HepG2 (cell line): ENCODE data around the gene IL27RA. TPM values are rescaled to one million over a fixed set of nuclear protein-coding genes. Genes with fewer than 3 reads are reported as not detected.

Source experiments
- ATF6 ChIP-seq: sonication (generic); formaldehyde crosslinking; conservative IDR thresholded peaks from 2 replicates; pipeline ENCODE4 v1.4.0; 2020; ENCODE audit warnings: missing genetic modification reagents
- ESRRA ChIP-seq: sonication (generic); formaldehyde crosslinking; IDR thresholded peaks from 2 replicates; pipeline ENCODE4 v1.5.1; 2020; ENCODE audit warnings: mild to moderate bottlenecking, low read depth, missing genetic modification reagents
- FLYWCH1 ChIP-seq: sonication (generic); formaldehyde crosslinking; IDR thresholded peaks from 2 replicates; pipeline ENCODE4 v1.8.1; 2023; ENCODE audit warnings: mild to moderate bottlenecking, missing genetic modification reagents
- GMEB1 ChIP-seq: sonication (generic); formaldehyde crosslinking; IDR thresholded peaks from 2 replicates; pipeline ENCODE4 v1.5.1; 2020; ENCODE audit warnings: missing genetic modification reagents, mild to moderate bottlenecking, borderline replicate concordance
- NFE2L2 ChIP-seq: fragments of 150-350 bp; IDR thresholded peaks from 2 replicates; pipeline ENCODE4 v1.6.1; 2014; ENCODE audit warnings: low read length
- NRL ChIP-seq: sonication (generic); formaldehyde crosslinking; IDR thresholded peaks from 2 replicates; pipeline ENCODE4 v1.5.0; 2020; ENCODE audit warnings: missing genetic modification reagents, mild to moderate bottlenecking, moderate library complexity, borderline replicate concordance
- PHF5A ChIP-seq: IDR thresholded peaks from one replicate; pipeline ENCODE4 v1.6.1; 2018; ENCODE audit warnings: low read depth, missing genetic modification reagents; ENCODE audit not compliant: unreplicated experiment
- PRPF4 ChIP-seq: fragments of 200-400 bp; formaldehyde crosslinking; IDR thresholded peaks from 2 replicates; pipeline ENCODE4 v1.6.1; 2016; ENCODE audit warnings: low read length, low read depth; ENCODE audit not compliant: poor library complexity, severe bottlenecking
- RFX1 ChIP-seq: fragments of 450-650 bp; IDR thresholded peaks from 2 replicates; pipeline ENCODE4 v1.6.1; 2017
- TFDP2 ChIP-seq: sonication (generic); formaldehyde crosslinking; IDR thresholded peaks from 2 replicates; pipeline ENCODE4 v1.4.0; 2020; ENCODE audit warnings: missing genetic modification reagents
- TOE1 ChIP-seq: sonication (generic); formaldehyde crosslinking; IDR thresholded peaks from 2 replicates; pipeline ENCODE4 v1.4.0; 2020; ENCODE audit warnings: mild to moderate bottlenecking, missing genetic modification reagents
- ZNF225 ChIP-seq: sonication (generic); formaldehyde crosslinking; IDR thresholded peaks from 2 replicates; pipeline ENCODE4 v1.4.0; 2020; ENCODE audit warnings: mild to moderate bottlenecking, missing genetic modification reagents
- ZNF777 ChIP-seq: sonication (generic); formaldehyde crosslinking; IDR thresholded peaks from 2 replicates; pipeline ENCODE4 v1.4.0; 2020; ENCODE audit warnings: missing genetic modification reagents
- ZSCAN20 ChIP-seq: sonication (generic); formaldehyde crosslinking; IDR thresholded peaks from 2 replicates; pipeline ENCODE4 v1.4.0; 2020; ENCODE audit warnings: missing genetic modification reagents, mild to moderate bottlenecking, borderline replicate concordance
- ZSCAN5A ChIP-seq: sonication (generic); formaldehyde crosslinking; IDR thresholded peaks from 2 replicates; pipeline ENCODE4 v1.8.0; 2022; ENCODE audit warnings: mild to moderate bottlenecking, missing genetic modification reagents, borderline replicate concordance
- polyA plus RNA-seq, 8 experiments: library from polyadenylated mRNA; depleted of rRNA in 3 of 8; stranded (reverse) in 7 of 8; unstranded in 1 of 8; fragments of >200 nt; fragmentation: Illumina TruSeq in 4 of 8; extraction: Trizol in 4 of 8; gene quantifications; 2 replicates each; pipeline versions ENCODE4 v1.2.1 to v1.2.3, GENCODE V29; 2011 to 2016; ENCODE audit warnings: low read depth in 4 of 8, missing spikeins in 1 of 8, mixed read lengths in 1 of 8; ENCODE audit not compliant: insufficient read depth in 1 of 8
- total RNA-seq, 5 experiments: library from RNA; depleted of rRNA; stranded (reverse); fragments of >200 nt; fragmentation: Illumina TruSeq; extraction: Trizol; gene quantifications; 2 replicates each; pipeline ENCODE4 v1.2.3, GENCODE V29; 2016; ENCODE audit warnings: low read depth in 1 of 5
- TF ChIP-seq, protein P1 (sequence below): sonication (generic); formaldehyde crosslinking; IDR thresholded peaks from 2 replicates; pipeline ENCODE4 v1.4.0; 2020; ENCODE audit warnings: missing genetic modification reagents, mild to moderate bottlenecking, borderline replicate concordance
- TF ChIP-seq, protein P2 (sequence below): sonication (generic); formaldehyde crosslinking; IDR thresholded peaks from 2 replicates; pipeline ENCODE4; 2020; ENCODE audit warnings: missing genetic modification reagents, mild to moderate bottlenecking, borderline replicate concordance

Gene IL27RA
- total and polyA plus RNA-seq, 2 of the 13 experiments (the other 11 are each of a cell fraction or from before 2014, with no cell fraction given), result 3.5 to 8.1 TPM

DNA sequence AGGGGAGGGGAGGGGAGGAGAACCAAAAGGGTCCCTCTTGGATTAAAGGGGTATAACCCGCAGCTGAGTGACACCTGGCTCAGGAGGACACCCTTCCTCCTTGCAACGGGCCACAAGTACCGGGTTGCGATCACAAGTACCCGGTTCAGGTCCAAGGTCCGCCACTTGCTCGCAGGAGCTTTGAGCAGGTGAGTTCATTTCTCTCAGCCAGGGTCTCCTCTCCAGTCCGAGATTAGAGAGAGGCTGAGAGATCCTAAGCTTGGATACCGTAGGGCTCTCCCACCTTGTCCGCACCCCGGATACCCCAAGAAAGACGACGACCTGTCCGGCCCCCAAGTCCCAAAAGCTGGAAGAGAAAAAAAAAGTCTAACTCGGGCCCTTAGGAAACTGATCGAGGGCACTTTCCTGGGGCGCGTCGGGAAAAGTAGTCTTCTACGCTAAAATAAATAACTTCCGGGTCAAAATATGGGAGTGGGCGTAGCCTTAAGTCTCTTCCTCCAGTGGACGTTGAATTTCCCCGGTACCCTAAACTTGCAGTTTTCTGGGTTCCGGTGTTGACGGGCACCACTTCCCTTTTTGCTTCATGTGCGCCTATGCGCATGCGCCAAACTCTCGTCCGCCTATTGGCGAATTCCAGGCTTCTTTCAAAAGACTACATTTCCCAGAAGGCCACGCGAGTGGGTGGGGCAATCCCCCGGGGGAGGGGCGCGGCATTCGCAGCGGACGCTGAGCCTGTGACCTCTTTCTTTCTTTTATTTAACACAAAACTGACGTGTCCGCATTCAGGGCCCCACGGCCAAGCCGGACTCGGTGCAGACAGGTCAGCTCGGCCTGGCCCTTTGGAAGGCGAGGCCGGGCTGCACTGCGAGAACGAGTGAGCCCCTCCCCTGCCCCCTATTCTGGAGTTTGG lies 49.6 kb downstream of the IL27RA start (continued):
- TF ChIP-seq ZSCAN5A (CRISPR knock-in tag), result 0 out of 2 replicates have a peak, but pooled peaks have one; percentile 23
- no peak for TF ChIP-seq ZNF225
- no peak for TF ChIP-seq TOE1 (CRISPR knock-in tag)
- TF ChIP-seq GMEB1 (CRISPR knock-in tag), result peak; percentile 83
- no peak for TF ChIP-seq FLYWCH1
- TF ChIP-seq RFX1, result no peak
- TF ChIP-seq ZSCAN20 (CRISPR knock-in tag), result peak; percentile 22; the same call in 1 of the 2 replicates
- TF ChIP-seq, protein P1, sequence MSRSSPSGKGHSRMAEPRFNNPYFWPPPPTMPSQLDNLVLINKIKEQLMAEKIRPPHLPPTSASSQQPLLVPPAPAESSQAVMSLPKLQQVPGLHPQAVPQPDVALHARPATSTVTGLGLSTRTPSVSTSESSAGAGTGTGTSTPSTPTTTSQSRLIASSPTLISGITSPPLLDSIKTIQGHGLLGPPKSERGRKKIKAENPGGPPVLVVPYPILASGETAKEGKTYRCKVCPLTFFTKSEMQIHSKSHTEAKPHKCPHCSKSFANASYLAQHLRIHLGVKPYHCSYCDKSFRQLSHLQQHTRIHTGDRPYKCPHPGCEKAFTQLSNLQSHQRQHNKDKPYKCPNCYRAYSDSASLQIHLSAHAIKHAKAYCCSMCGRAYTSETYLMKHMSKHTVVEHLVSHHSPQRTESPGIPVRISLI, result peak; percentile 85; the same call in 1 of the 2 replicates
- TF ChIP-seq ESRRA, result no peak
- no peak for TF ChIP-seq NFE2L2
- TF ChIP-seq, protein P2, sequence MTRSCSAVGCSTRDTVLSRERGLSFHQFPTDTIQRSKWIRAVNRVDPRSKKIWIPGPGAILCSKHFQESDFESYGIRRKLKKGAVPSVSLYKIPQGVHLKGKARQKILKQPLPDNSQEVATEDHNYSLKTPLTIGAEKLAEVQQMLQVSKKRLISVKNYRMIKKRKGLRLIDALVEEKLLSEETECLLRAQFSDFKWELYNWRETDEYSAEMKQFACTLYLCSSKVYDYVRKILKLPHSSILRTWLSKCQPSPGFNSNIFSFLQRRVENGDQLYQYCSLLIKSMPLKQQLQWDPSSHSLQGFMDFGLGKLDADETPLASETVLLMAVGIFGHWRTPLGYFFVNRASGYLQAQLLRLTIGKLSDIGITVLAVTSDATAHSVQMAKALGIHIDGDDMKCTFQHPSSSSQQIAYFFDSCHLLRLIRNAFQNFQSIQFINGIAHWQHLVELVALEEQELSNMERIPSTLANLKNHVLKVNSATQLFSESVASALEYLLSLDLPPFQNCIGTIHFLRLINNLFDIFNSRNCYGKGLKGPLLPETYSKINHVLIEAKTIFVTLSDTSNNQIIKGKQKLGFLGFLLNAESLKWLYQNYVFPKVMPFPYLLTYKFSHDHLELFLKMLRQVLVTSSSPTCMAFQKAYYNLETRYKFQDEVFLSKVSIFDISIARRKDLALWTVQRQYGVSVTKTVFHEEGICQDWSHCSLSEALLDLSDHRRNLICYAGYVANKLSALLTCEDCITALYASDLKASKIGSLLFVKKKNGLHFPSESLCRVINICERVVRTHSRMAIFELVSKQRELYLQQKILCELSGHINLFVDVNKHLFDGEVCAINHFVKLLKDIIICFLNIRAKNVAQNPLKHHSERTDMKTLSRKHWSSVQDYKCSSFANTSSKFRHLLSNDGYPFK, result peak; percentile 70; the same call in 1 of the 2 replicates
- peak; percentile 42; the same call in 1 of the 2 replicates for TF ChIP-seq TFDP2
- no peak for TF ChIP-seq PRPF4
- TF ChIP-seq ZNF777, result no peak
- no peak; the same call in 1 of the 2 replicates for TF ChIP-seq NRL (CRISPR knock-in tag)
- no peak for TF ChIP-seq PHF5A
- TF ChIP-seq ATF6 (CRISPR knock-in tag), result no peak
